ENCODE results near the gene CEP162.
"Not testable (repeated sequence)": the region's sequence is repeated elsewhere in the genome, so short reads cannot be mapped to it uniquely, and the experiment has no call there.

- TF ChIP-seq EZH2 (IDR thresholded peaks at IDR 0.05; ENCODE audit: insufficient read depth, poor library complexity, severe bottlenecking); EZH2phosphoT487 (IDR thresholded peaks at IDR 0.05; ENCODE audit: insufficient read depth, low read depth): not testable (repeated sequence)
These were observed 122.1 kb downstream of the CEP162 start for GRCh38 chr6:84105215-84105924.

Measured in GM23248 (cell line).